Mesothelial cell of epicardium (in vitro differentiated cells): ENCODE results near the gene PTCD1. TPM values are rescaled to one million over a fixed set of nuclear protein-coding genes. Genes with fewer than 3 reads are reported as not detected.
"Not testable (repeated sequence)": the region's sequence is repeated elsewhere in the genome, so short reads cannot be mapped to it uniquely, and the experiment has no call there.

ENCODE experiments used
- DNase-seq, 2 experiments: peaks; one replicate each; pipeline ENCODE4 v3.0.0; 2021; ENCODE audit warnings: low spot score in 2 of 2; ENCODE audit not compliant: unreplicated experiment in 2 of 2
- H3K27ac Mint-ChIP-seq: 2 replicates; pipeline ENCODE4 v1.8.0; 2021; ENCODE audit warnings: mixed read lengths
- H3K27me3 Mint-ChIP-seq: 2 replicates; pipeline ENCODE4 v1.8.0; 2021; ENCODE audit warnings: low read depth, mixed read lengths
- H3K36me3 Mint-ChIP-seq: 2 replicates; pipeline ENCODE4 v1.8.0; 2021; ENCODE audit warnings: mixed read lengths
- H3K4me1 Mint-ChIP-seq: 2 replicates; pipeline ENCODE4 v1.8.0; 2021; ENCODE audit warnings: mixed read lengths
- H3K4me3 Mint-ChIP-seq: 2 replicates; pipeline ENCODE4 v1.8.0; 2021; ENCODE audit warnings: mild to moderate bottlenecking, moderate library complexity, mixed read lengths
- H3K9me3 Mint-ChIP-seq: 2 replicates; pipeline ENCODE4 v1.8.0; 2021; ENCODE audit warnings: mixed read lengths
- total RNA-seq: library from RNA; stranded (reverse); gene quantifications from 3 replicates; pipeline ENCODE4 v1.2.1, GENCODE V29; 2021
- TF ChIP-seq, protein P1 (sequence below): fragments of 200-600 bp; sonication (generic); IDR thresholded peaks from one replicate; pipeline ENCODE4 v1.5.0; 2021; ENCODE audit warnings: antibody characterized with exemption; ENCODE audit not compliant: unreplicated experiment

PTCD1 gene
- total RNA-seq, 1 donor from 2014 or later = 12.3 TPM

DNA sequence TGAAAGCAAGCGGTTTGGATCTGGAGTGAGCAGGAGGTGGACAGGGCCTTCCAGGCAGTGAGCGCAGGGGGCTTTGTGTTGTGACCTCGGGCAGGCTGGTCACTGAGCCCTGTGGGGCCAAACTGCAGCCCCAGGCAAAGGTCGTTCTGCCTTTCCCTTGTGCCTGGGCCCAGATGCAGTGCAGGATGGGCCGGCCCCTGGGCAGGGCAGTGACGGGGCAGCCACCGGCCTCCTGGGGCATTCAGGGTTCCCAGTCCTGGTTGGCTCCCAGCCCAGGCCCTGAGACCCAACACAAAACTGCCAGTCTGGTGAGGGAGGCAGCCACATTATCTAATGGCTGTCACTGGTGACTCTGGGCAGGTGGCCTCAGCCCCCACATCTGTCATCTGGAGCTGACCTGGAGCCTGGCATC lies 56.9 kb downstream of the PTCD1 start:
- H3K9me3 Mint-ChIP-seq = no peaks in the 10 kb centered on the region
- no peak for DNase-seq
- peaks cover 2% of the 10 kb centered on the region for H3K36me3 Mint-ChIP-seq
- no peak overlapping the region for H3K27ac Mint-ChIP-seq
- TF ChIP-seq, protein P1, sequence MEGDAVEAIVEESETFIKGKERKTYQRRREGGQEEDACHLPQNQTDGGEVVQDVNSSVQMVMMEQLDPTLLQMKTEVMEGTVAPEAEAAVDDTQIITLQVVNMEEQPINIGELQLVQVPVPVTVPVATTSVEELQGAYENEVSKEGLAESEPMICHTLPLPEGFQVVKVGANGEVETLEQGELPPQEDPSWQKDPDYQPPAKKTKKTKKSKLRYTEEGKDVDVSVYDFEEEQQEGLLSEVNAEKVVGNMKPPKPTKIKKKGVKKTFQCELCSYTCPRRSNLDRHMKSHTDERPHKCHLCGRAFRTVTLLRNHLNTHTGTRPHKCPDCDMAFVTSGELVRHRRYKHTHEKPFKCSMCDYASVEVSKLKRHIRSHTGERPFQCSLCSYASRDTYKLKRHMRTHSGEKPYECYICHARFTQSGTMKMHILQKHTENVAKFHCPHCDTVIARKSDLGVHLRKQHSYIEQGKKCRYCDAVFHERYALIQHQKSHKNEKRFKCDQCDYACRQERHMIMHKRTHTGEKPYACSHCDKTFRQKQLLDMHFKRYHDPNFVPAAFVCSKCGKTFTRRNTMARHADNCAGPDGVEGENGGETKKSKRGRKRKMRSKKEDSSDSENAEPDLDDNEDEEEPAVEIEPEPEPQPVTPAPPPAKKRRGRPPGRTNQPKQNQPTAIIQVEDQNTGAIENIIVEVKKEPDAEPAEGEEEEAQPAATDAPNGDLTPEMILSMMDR = no peak
- no peak overlapping the region for H3K4me3 Mint-ChIP-seq
- H3K4me1 Mint-ChIP-seq = peaks cover 13% of the 10 kb centered on the region
- H3K27me3 Mint-ChIP-seq = no peaks in the 10 kb centered on the region

DNA sequence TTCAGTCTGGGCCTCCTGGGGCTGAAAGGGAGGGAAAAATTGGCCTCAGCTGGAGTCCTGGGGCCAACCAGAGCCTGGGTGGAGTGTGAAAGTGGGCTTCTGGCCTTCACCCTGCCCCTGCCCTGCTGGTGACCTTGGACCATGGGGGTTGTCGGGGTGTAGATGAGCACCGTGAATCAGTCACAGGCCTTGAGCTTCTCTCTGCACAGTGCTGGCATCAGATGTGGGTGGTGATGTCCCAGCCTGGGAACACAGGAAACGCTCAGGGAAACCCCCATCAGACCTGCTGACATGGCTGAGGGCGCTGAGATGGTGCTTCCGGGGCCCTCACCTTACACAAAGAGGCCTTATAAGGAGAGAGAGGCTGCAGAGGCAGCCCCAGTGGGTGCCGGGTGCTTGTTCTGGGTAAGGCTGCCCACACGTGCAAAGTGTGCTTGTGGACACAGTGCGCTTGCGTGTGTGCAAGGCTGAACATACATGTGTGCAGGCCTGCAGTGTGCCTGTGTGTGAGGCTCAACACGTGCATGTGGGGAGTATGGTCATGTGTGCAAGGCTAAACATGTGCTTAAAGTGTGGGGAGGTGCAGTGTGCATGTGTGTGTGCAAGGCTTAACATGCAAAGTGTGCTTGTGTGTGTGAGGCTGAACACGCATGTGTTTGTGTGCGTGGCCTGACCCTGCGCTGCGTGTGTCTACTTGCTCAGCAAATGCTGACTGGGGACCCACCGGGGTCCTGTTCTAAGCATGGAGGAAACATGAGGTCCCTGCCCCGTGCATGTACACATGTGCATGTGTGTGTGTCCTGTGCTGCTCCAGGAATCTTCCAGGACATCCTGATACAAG lies 57.6 kb downstream of the PTCD1 start:
- TF ChIP-seq, protein P1 = no peak
- no peaks in the 10 kb centered on the region for H3K9me3 Mint-ChIP-seq
- peaks cover 13% of the 10 kb centered on the region for H3K4me1 Mint-ChIP-seq
- H3K4me3 Mint-ChIP-seq = no peak overlapping the region
- peaks cover 2% of the 10 kb centered on the region for H3K36me3 Mint-ChIP-seq
- no peak overlapping the region for H3K27ac Mint-ChIP-seq
- no peak for DNase-seq
- H3K27me3 Mint-ChIP-seq = no peaks in the 10 kb centered on the region

DNA sequence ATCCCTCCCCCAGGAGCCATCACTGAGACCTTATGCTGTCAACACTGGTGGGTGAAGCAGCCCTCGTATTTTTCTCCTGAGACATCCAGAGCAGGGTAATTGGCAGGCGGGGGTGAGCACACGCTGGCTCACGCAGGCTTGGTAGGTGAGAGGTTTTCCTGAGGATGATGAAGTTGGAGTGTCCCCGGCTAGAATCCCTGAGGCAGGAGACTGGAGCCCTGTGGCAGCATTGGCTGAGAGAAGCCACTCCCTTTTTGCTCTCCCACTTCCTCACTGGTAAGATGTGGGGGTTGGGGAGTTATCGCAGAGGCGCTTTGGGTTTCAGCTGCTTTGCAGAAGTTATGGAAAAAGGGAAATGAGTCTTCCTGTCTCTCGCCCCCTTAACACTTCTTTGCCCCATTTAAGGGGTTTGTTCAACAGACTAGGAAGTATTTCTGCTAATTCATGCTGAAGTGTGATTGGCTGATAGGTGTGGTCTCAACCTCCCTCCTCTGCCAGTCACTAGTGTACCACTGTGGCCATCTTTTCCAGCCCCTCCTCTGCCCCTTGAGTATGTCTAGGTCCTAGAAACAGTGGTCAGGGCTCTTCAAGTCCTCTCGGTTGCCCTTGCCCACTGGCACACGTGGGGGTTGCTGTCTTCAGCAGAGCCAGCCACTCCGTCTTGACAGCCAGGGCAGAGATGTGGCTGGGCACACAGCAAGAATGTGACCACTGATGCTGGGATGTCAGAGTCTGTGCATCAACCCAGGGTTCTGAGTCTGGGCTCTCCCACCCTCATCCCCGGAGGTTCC lies 58.4 kb downstream of the PTCD1 start:
- no peak for DNase-seq
- peak overlapping the region; percentile 76 for H3K27ac Mint-ChIP-seq
- H3K27me3 Mint-ChIP-seq = no peaks in the 10 kb centered on the region
- H3K4me1 Mint-ChIP-seq = peaks cover 13% of the 10 kb centered on the region
- H3K4me3 Mint-ChIP-seq = peak overlapping the region; percentile 33
- H3K9me3 Mint-ChIP-seq = no peaks in the 10 kb centered on the region
- TF ChIP-seq, protein P1 = no peak
- peaks cover 2% of the 10 kb centered on the region for H3K36me3 Mint-ChIP-seq

DNA sequence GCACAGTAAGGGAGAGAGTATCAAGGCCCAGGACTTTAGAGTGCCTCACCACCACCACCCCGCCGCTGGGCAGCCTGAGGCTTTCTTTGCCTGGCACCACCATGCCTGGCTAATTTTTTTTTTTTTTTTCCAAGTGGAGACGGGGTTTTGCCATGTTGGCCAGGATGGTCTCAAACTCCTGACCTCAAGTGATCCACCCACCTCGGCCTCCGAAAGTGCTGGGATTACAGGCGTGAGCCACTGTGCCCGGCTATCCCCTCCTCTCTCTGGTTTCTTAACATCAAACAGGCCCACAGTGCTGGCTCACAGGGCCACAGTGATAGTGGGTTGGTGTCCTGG lies 58.9 kb downstream of the PTCD1 start:
- not testable (repeated sequence) for H3K9me3 Mint-ChIP-seq, H3K4me3 Mint-ChIP-seq, H3K36me3 Mint-ChIP-seq, DNase-seq, H3K27me3 Mint-ChIP-seq
- H3K27ac Mint-ChIP-seq = peak overlapping the region; percentile 85
- H3K4me1 Mint-ChIP-seq = peaks cover 13% of the 10 kb centered on the region

DNA sequence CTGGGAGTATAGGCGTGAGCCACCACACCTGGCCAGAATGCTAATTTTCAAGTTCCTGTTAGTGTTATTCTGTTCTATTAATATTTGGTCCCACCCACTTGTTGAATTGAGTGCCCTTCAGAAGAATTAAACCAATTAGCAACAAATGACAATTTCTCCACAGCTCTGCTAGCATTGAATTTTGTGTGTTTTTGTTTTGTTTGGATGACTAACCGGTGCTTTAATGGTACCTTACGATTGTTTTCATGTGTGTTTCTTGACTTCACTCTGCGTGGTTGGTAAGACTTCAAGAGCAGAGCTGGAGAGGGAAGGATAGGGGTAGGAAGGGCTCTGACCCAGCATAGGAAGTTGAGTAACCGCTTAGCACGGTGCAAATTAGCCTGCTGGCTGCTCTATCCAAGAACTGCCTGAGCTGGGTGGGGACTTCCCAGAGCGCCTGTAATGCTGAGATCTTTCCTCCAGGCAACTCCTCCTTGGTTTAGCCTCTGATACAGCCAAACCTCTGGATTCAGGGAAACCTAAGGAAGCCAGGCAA lies 59.5 kb downstream of the PTCD1 start:
- TF ChIP-seq, protein P1 = no peak
- DNase-seq = no peak
- Mint-ChIP-seq H3K27ac (peak overlapping the region; percentile 85), H3K27me3 (no peaks in the 10 kb centered on the region), H3K9me3 (no peaks in the 10 kb centered on the region), H3K36me3 (peaks cover 2% of the 10 kb centered on the region), H3K4me1 (peaks cover 13% of the 10 kb centered on the region), H3K4me3 (no peak overlapping the region)
